Heart right ventricle (tissue), 16 donors: ENCODE measurements around the gene SLC19A2. TPM values are rescaled to one million over a fixed set of nuclear protein-coding genes. Genes with fewer than 3 reads are reported as not detected.

Experiments used
- ATAC-seq, 8 donors: fragments of 200-7000 bp; cut with Tn5 transposase; one replicate each; pipeline ENCODE4 v1.9.1; 2020; ENCODE audit warnings: mild to moderate bottlenecking in 8 of 8, moderate library complexity in 8 of 8, moderate number of reproducible peaks in 1 of 8
- DNase-seq, 2 donors: peaks; one replicate each; pipeline ENCODE4 v3.0.0-alpha.2; 2020
- H3K27ac ChIP-seq, 10 donors: fragments of 200-600 bp; sonication (generic) in 2 of 10; one replicate each; pipeline versions ENCODE4 v1.5.0 to v1.8.0; 2020 to 2022; ENCODE audit warnings: mild to moderate bottlenecking in 3 of 10
- H3K27me3 ChIP-seq, 7 donors: fragments of 200-600 bp; one replicate each; pipeline ENCODE4 v1.8.0; 2021 to 2022; ENCODE audit warnings: mild to moderate bottlenecking in 2 of 7
- H3K36me3 ChIP-seq, 9 donors: fragments of 200-600 bp; sonication (generic) in 1 of 9; one replicate each; pipeline versions ENCODE4 v1.5.0 to v1.8.0; 2020 to 2022; ENCODE audit warnings: mild to moderate bottlenecking in 2 of 9
- H3K4me1 ChIP-seq, 9 donors: fragments of 200-600 bp; sonication (generic) in 1 of 9; one replicate each; pipeline versions ENCODE4 v1.5.0 to v1.8.0; 2020 to 2022; ENCODE audit warnings: mild to moderate bottlenecking in 4 of 9
- H3K4me3 ChIP-seq, 10 donors: fragments of 200-600 bp; sonication (generic) in 2 of 10; one replicate each; pipeline versions ENCODE4 v1.5.0 to v1.8.0; 2020 to 2022; ENCODE audit warnings: mild to moderate bottlenecking in 7 of 10, moderate library complexity in 2 of 10
- H3K9me3 ChIP-seq, 11 donors: fragments of 200-600 bp in 10 of 11; sonication (generic) in 2 of 11; one replicate each; pipeline versions ENCODE4 v1.5.0 to v1.8.0; 2013 to 2022; ENCODE audit warnings: mild to moderate bottlenecking in 2 of 11, control low read depth in 1 of 11, moderate library complexity in 1 of 11
- CTCF ChIP-seq, 9 donors: fragments of 200-600 bp; sonication (generic) in 2 of 9; IDR thresholded peaks; one replicate each; pipeline versions ENCODE4 v1.5.0 to v1.8.0; 2021 to 2022; ENCODE audit warnings: antibody characterized with exemption in 9 of 9, mild to moderate bottlenecking in 5 of 9, moderate library complexity in 1 of 9
- WGBS, 2 donors: extraction: QIAGEN DNeasy Blood & Tissue Kit; methylation state at CpG; one replicate each; pipeline ENCODE4 v1.1.7; 2013; ENCODE audit warnings: inconsistent platforms in 1 of 2; 5-methylcytosine and 5-hydroxymethylcytosine counted together
- intact Hi-C, 10 donors: fragments of 100-400 bp; cut with DNase I; formaldehyde crosslinking; loops; one replicate each; pipeline versions ENCODE4 v1.11.1 to v1.14.2; 2022
- polyA plus RNA-seq, 2 donors: library from polyadenylated mRNA; stranded (reverse); fragments of 200-250 nt; gene quantifications; one replicate each; pipeline ENCODE4 v1.2.3, GENCODE V29; 2013
- total RNA-seq, 10 donors: library from RNA; stranded (reverse); fragmentation: NEBNext Ultra II Directional in 3 of 10; extraction: Animal tissue kit (Norgen Biotek cat#: 25700) in 3 of 10; gene quantifications; one replicate each; pipeline versions ENCODE4 v1.2.1 to v1.2.4, GENCODE V29; 2021 to 2023
- donor health status: Arrhythmogenic right ventricular cardiomyopathy.
- donor health status: ischemic (EF 13 %, LVEDD 7.1; RV severe dilation, severe dysfunction).
- donor health status: healthy with polysubstance abuse.
- donor health status: DM: no; HTN: yes; CAD: no.
- donor health status: DM: no; HTN: no; CAD: no.
- donor health status: ischemic (EF 25% LVEDD 6.9; RV normal size, moderate dysfunction).
- donor health status: ischemic (EF 25% LVEDD 5.7; RV mildly dilated, moderate dysfunction).
- donor health status: healthy.
- donor health status: DM: yes; HTN: yes; CAD: no.
- donor health status: Ischemic cardiomyopathy.
- donor health status: ischemic (EF 35%, LVEDD 5.7; RV mildly dilated, moderate dysfunction).
- donor health status: nonischemic (EF 11% LVEDD 7.7; RV severe dilation, severe dysfunction).
- donor health status: DM: yes; HTN: yes; CAD: no.
- donor health status: PGD.
- donor health status: ischemic (EF 29% LVEDD 5.4; RV normal size, mild dysfunction).
- donor health status: nonischemic (EF 23%, LVEDD 6.1; RV moderate dilation, normal function).

The SLC19A2 gene
- total and polyA plus RNA-seq, 12 donors = 7.6 to 43.2 (median 17.1) TPM

GRCh38 chr1:169443923-169444322, 41.8 kb downstream of the SLC19A2 start:
- Histone ChIP-seq H3K9me3 (no peaks in the 10 kb centered on the region), H3K4me1 (no peaks in the 10 kb centered on the region), H3K36me3 (no peaks in the 10 kb centered on the region), H3K27me3 (peaks cover 0 to 14% (median 0%) of the 10 kb centered on the region in 7 donors), H3K27ac (no peak overlapping the region), H3K4me3 (no peak overlapping the region)
- DNase-seq = no peak
- TF ChIP-seq CTCF (IDR thresholded peaks at IDR 0.05) = no peak
- intact Hi-C loops = no loop called here
- no peak for ATAC-seq
- whole genome bisulfite sequencing, 2 donors = 54 to 63% methylated on average over 3 of the region's 3 CpGs

GRCh38 chr1:169427081-169427641, 58.6 kb downstream of the SLC19A2 start, which contains the start of gene CCDC181:
Gene CCDC181 (minus strand): TSS chr1:169427474. CDS start chr1:169424927, 2,547 bp downstream.
- peak; percentile 63 to 70 for DNase-seq
- WGBS, 2 donors = 1 to 2% methylated on average over 29 of the region's 29 CpGs
- peak within 1 kb of the TSS in 3 of 10 donors; percentile 5 to 20 (median 6) for H3K27ac ChIP-seq

GRCh38 chr1:169426174-169426705, 59.5 kb downstream of the SLC19A2 start:
- no peak for ATAC-seq
- DNase-seq = no peak
- Histone ChIP-seq H3K36me3 (no peaks in the 10 kb centered on the region), H3K9me3 (no peaks in the 10 kb centered on the region), H3K27ac (no peak overlapping the region), H3K4me3 (peak overlapping the region in 6 of 10 donors; percentile 45 to 63 (median 56)), H3K27me3 (peaks cover 0 to 37% (median 0%) of the 10 kb centered on the region in 7 donors), H3K4me1 (peaks cover 0 to 12% (median 0%) of the 10 kb centered on the region in 9 donors)
- no peak for TF ChIP-seq CTCF (IDR thresholded peaks at IDR 0.05)
- 46 to 54% methylated on average over 6 of the region's 6 CpGs for WGBS, 2 donors
- intact Hi-C loops = no loop called here

More at GRCh38 chr1:169427081-169427641, 58.6 kb downstream of the SLC19A2 start, which contains the start of gene CCDC181:
- H3K36me3 ChIP-seq = no peaks in the 10 kb centered on the region
- intact Hi-C loops = no loop called here
- H3K27me3 ChIP-seq = peaks cover 0 to 43% (median 0%) of the 10 kb centered on the region in 7 donors
- no peak for TF ChIP-seq CTCF (IDR thresholded peaks at IDR 0.05)
- H3K4me3 ChIP-seq = peak within 1 kb of the TSS; percentile 35 to 63 (median 52)
- peaks cover 0 to under 1% (median 0%) of the 10 kb centered on the region in 11 donors for H3K9me3 ChIP-seq
- peaks cover 0 to 12% (median 0%) of the 10 kb centered on the region in 9 donors for H3K4me1 ChIP-seq
- ATAC-seq = peak; percentile 73 to 98 (median 94)

GRCh38 chr1:169421309-169421708, 64.4 kb downstream of the SLC19A2 start:
- no peak overlapping the region for H3K4me3 ChIP-seq
- no peak for DNase-seq
- H3K9me3 ChIP-seq = no peaks in the 10 kb centered on the region
- peaks cover 0 to 5% (median 0%) of the 10 kb centered on the region in 7 donors for H3K27me3 ChIP-seq
- TF ChIP-seq CTCF (IDR thresholded peaks at IDR 0.05) = no peak
- no peak for ATAC-seq
- 60 to 70% methylated on average over 5 of the region's 5 CpGs for WGBS, 2 donors
- no peaks in the 10 kb centered on the region for H3K4me1 ChIP-seq
- no peaks in the 10 kb centered on the region for H3K36me3 ChIP-seq
- intact Hi-C loops = no loop called here
- no peak overlapping the region for H3K27ac ChIP-seq
